Measurements from ENCODE around the gene DNAJC7. TPM values are rescaled to one million over a fixed set of nuclear protein-coding genes. Genes with fewer than 3 reads are reported as not detected.

The DNAJC7 gene
- total RNA-seq, 3 donors from 2014 or later (not counting 1 experiment from before 2014, with no cell fraction given), result 123 to 159 (median 149) TPM

DNA sequence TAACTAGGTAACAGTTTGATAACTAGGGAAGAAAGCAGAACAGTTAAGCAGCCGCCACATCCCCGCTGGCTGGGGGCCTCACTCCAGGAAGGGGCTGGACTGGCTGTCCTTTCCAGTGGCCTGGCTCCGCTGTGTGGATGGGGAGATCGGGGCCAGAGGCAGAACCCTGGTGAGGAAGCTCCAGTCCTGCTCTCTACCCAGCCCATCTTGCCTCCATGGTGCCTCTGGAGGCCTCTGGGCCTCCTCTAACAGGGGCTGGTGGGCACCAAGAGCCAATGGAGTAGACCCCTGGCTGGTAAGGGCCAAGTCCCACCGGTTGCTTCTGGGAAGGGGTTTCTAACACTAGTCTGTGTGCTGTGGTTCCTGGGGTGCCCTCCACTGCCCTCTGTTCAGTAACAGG, 42.6 kb downstream of the DNAJC7 start:
- no peaks in the 10 kb centered on the region for H3K27me3 ChIP-seq (ENCODE audit: control insufficient read depth, insufficient read depth, low read length)
- TF ChIP-seq, protein P1, sequence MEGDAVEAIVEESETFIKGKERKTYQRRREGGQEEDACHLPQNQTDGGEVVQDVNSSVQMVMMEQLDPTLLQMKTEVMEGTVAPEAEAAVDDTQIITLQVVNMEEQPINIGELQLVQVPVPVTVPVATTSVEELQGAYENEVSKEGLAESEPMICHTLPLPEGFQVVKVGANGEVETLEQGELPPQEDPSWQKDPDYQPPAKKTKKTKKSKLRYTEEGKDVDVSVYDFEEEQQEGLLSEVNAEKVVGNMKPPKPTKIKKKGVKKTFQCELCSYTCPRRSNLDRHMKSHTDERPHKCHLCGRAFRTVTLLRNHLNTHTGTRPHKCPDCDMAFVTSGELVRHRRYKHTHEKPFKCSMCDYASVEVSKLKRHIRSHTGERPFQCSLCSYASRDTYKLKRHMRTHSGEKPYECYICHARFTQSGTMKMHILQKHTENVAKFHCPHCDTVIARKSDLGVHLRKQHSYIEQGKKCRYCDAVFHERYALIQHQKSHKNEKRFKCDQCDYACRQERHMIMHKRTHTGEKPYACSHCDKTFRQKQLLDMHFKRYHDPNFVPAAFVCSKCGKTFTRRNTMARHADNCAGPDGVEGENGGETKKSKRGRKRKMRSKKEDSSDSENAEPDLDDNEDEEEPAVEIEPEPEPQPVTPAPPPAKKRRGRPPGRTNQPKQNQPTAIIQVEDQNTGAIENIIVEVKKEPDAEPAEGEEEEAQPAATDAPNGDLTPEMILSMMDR (IDR thresholded peaks at IDR 0.05), result no peak
- no peak for DNase-seq
- no peak overlapping the region for H3K4me3 ChIP-seq (ENCODE audit: low read length)
- peaks cover 63% of the 10 kb centered on the region for H3K36me3 ChIP-seq (ENCODE audit: control insufficient read depth, insufficient read depth, low read length)
- intact Hi-C loops (cut with micrococcal nuclease), result no loop called here
- Mint-ChIP-seq H3K36me3 (no peaks in the 10 kb centered on the region), H3K4me1 (peaks cover 19 to 30% of the 10 kb centered on the region in 2 donors), H3K4me3 (no peak overlapping the region), H3K27me3 (ENCODE audit: low read depth in 2 of 2) (no peaks in the 10 kb centered on the region), H3K27ac (peak overlapping the region; percentile 87 to 88), H3K9me3 (no peaks in the 10 kb centered on the region)
- WGBS (ENCODE audit: insufficient coverage), result 98% methylated on average over 5 of the region's 5 CpGs
- H3K27ac ChIP-seq (ENCODE audit: low read length), result no peak overlapping the region
- no peaks in the 10 kb centered on the region for H3K9me3 ChIP-seq (ENCODE audit: control insufficient read depth, insufficient read depth, low read length)
- peaks cover 28% of the 10 kb centered on the region for H3K4me1 ChIP-seq (ENCODE audit: control insufficient read depth, insufficient read depth, low read length)
- no peak for ATAC-seq

GRCh38 chr17:41974031-41974430, 43.2 kb downstream of the DNAJC7 start:
- H3K27ac ChIP-seq (ENCODE audit: low read length), result peak overlapping the region; percentile 77
- no peak for DNase-seq
- H3K27ac Mint-ChIP-seq, result peak overlapping the region; percentile 87 to 88
- no peak for ATAC-seq
- intact Hi-C loops (cut with micrococcal nuclease), result no loop called here
- no peaks in the 10 kb centered on the region for H3K27me3 Mint-ChIP-seq (ENCODE audit: low read depth in 2 of 2)
- no peaks in the 10 kb centered on the region for H3K9me3 Mint-ChIP-seq
- H3K27me3 ChIP-seq (ENCODE audit: control insufficient read depth, insufficient read depth, low read length), result no peaks in the 10 kb centered on the region
- H3K4me1 Mint-ChIP-seq, result peaks cover 19 to 33% of the 10 kb centered on the region in 2 donors
- H3K4me3 ChIP-seq (ENCODE audit: low read length), result no peak overlapping the region
- no peaks in the 10 kb centered on the region for H3K9me3 ChIP-seq (ENCODE audit: control insufficient read depth, insufficient read depth, low read length)
- no peaks in the 10 kb centered on the region for H3K36me3 Mint-ChIP-seq
- H3K36me3 ChIP-seq (ENCODE audit: control insufficient read depth, insufficient read depth, low read length), result peaks cover 63% of the 10 kb centered on the region
- 79% methylated on average over 6 of the region's 6 CpGs for WGBS (ENCODE audit: insufficient coverage)
- TF ChIP-seq, protein P1 (IDR thresholded peaks at IDR 0.05), result no peak
- peaks cover 28% of the 10 kb centered on the region for H3K4me1 ChIP-seq (ENCODE audit: control insufficient read depth, insufficient read depth, low read length)
- peak overlapping the region; percentile 28 for H3K4me3 Mint-ChIP-seq

GRCh38 chr17:41973408-41973811, 43.8 kb downstream of the DNAJC7 start:
- peak overlapping the region; percentile 65 for H3K4me3 Mint-ChIP-seq
- Histone ChIP-seq H3K27me3 (ENCODE audit: control insufficient read depth, insufficient read depth, low read length) (no peaks in the 10 kb centered on the region), H3K4me1 (ENCODE audit: control insufficient read depth, insufficient read depth, low read length) (peaks cover 32% of the 10 kb centered on the region), H3K9me3 (ENCODE audit: control insufficient read depth, insufficient read depth, low read length) (no peaks in the 10 kb centered on the region), H3K27ac (ENCODE audit: low read length) (peak overlapping the region; percentile 77), H3K36me3 (ENCODE audit: control insufficient read depth, insufficient read depth, low read length) (peaks cover 65% of the 10 kb centered on the region), H3K4me3 (ENCODE audit: low read length) (no peak overlapping the region)
- H3K36me3 Mint-ChIP-seq, result no peaks in the 10 kb centered on the region
- no peaks in the 10 kb centered on the region for H3K27me3 Mint-ChIP-seq (ENCODE audit: low read depth in 2 of 2)
- H3K27ac Mint-ChIP-seq, result peak overlapping the region; percentile 87 to 88
- ATAC-seq (peak; percentile 51 to 85 (median 83)), DNase-seq (peak in 1 of 2 donors; percentile 38)
- WGBS (ENCODE audit: insufficient coverage), result 48% methylated on average over 19 of the region's 19 CpGs
- H3K9me3 Mint-ChIP-seq, result no peaks in the 10 kb centered on the region
- H3K4me1 Mint-ChIP-seq, result peaks cover 22 to 38% of the 10 kb centered on the region in 2 donors
- intact Hi-C loops (cut with micrococcal nuclease), result no loop called here
- TF ChIP-seq, protein P1 (IDR thresholded peaks at IDR 0.05), result no peak

All from natural killer cell (primary cell).